Spleen (tissue), 11 donors: Measurements from ENCODE around the gene CD207. TPM values are rescaled to one million over a fixed set of nuclear protein-coding genes. Genes with fewer than 3 reads are reported as not detected.
A peak's percentile ranks its signal among the peaks of the same experiment; 100 is the strongest.

Experiments
- DNase-seq: peaks from one replicate; pipeline ENCODE4 v3.0.0-alpha.2; 2020
- H3K27ac ChIP-seq, 8 donors: fragments of 200-600 bp; sonication (generic) in 7 of 8; 1 replicate in 4 of 8; 2 replicates in 4 of 8; pipeline versions ENCODE4 v1.5.0 to v1.8.0; 2016 to 2021; ENCODE audit warnings: inconsistent platforms in 4 of 8, mild to moderate bottlenecking in 4 of 8, moderate library complexity in 1 of 8
- H3K27me3 ChIP-seq, 7 donors: fragments of 200-600 bp; sonication (generic) in 6 of 7; replicated peaks in 1 of 7; 1 replicate in 4 of 7; 2 replicates in 3 of 7; pipeline versions ENCODE4 v1.5.0 to v1.8.0; 2016 to 2021; ENCODE audit warnings: inconsistent platforms in 3 of 7, mild to moderate bottlenecking in 1 of 7
- H3K36me3 ChIP-seq, 6 donors: fragments of 200-600 bp; sonication (generic) in 5 of 6; 1 replicate in 4 of 6; 2 replicates in 2 of 6; pipeline versions ENCODE4 v1.5.0 to v1.8.0; 2016 to 2021; ENCODE audit warnings: inconsistent platforms in 2 of 6
- H3K4me1 ChIP-seq, 6 donors: fragments of 200-600 bp; sonication (generic) in 5 of 6; 1 replicate in 3 of 6; 2 replicates in 3 of 6; pipeline versions ENCODE4 v1.5.0 to v1.8.0; 2016 to 2021; ENCODE audit warnings: inconsistent platforms in 3 of 6
- H3K4me3 ChIP-seq, 8 donors: fragments of 200-600 bp; sonication (generic) in 7 of 8; 1 replicate in 4 of 8; 2 replicates in 4 of 8; pipeline versions ENCODE4 v1.5.0 to v1.8.0; 2016 to 2021; ENCODE audit warnings: inconsistent platforms in 4 of 8, mild to moderate bottlenecking in 4 of 8, moderate library complexity in 2 of 8
- H3K9me3 ChIP-seq, 8 donors: fragments of 200-600 bp; sonication (generic) in 7 of 8; 1 replicate in 4 of 8; 2 replicates in 4 of 8; pipeline versions ENCODE4 v1.5.0 to v1.8.0; 2016 to 2021; ENCODE audit warnings: inconsistent platforms in 4 of 8
- CTCF ChIP-seq, 11 experiments: fragments of 200-600 bp in 7 of 11; fragments of 450-650 bp in 4 of 11; sonication (generic) in 4 of 11; IDR thresholded peaks in 8 of 11; conservative IDR thresholded peaks in 3 of 11; 1 replicate in 7 of 11; 2 replicates in 4 of 11; pipeline versions ENCODE4 v1.4.0 to v1.8.0; 2016 to 2021; ENCODE audit warnings: antibody characterized with exemption in 11 of 11, inconsistent platforms in 4 of 11, mild to moderate bottlenecking in 1 of 11
- POLR2A ChIP-seq, 3 donors: fragments of 450-650 bp; IDR thresholded peaks; one replicate each; pipeline ENCODE4 v1.5.1; 2017; ENCODE audit warnings: antibody characterized with exemption in 3 of 3, mild to moderate bottlenecking in 1 of 3
- POLR2AphosphoS5 ChIP-seq, 3 donors: sonication (generic); formaldehyde crosslinking; IDR thresholded peaks; one replicate each; pipeline ENCODE4 v1.5.1; 2017; ENCODE audit warnings: antibody characterized with exemption in 3 of 3
- WGBS, 5 donors: extraction: QIAGEN DNeasy Blood & Tissue Kit in 3 of 5; methylation state at CpG; one replicate each; pipeline versions ENCODE4 v1.1.5 to v1.1.7; 2013 to 2018; 5-methylcytosine and 5-hydroxymethylcytosine counted together
- intact Hi-C: fragments of 100-400 bp; cut with DNase I; formaldehyde crosslinking; loops from one replicate; pipeline ENCODE4 v1.15.0; 2023; ENCODE audit warnings: low total_unique reads
- polyA plus RNA-seq, 3 donors: library from polyadenylated mRNA; stranded (reverse); fragments of 200-250 nt; gene quantifications; one replicate each; pipeline ENCODE4 v1.2.1, GENCODE V29; 2013
- total RNA-seq, 7 donors: library from RNA; depleted of rRNA in 3 of 7; stranded (reverse); fragments of >200 nt in 3 of 7; fragmentation: NEBNext Ultra II Directional in 4 of 7; extraction: Animal tissue kit (Norgen Biotek cat#: 25700) in 4 of 7; gene quantifications; one replicate each; pipeline versions ENCODE4 v1.1.0 to v1.2.1, GENCODE V29; 2016 to 2021
- donor health status: healthy with polysubstance abuse.
- donor health status: DM: no; HTN: no; CAD: no; lungs with moderate emphysema.
- donor health status: DM: no; HTN: no; CAD: no.
- donor health status: Bipolar disorder and iron deficiency.
- donor health status: healthy.
- donor health status: DM: no; HTN: no; CAD: no.
- donor health status: DM: yes; HTN: yes; CAD: no.

CD207 gene
- total and polyA plus RNA-seq, 10 donors: 0.05 to 0.76 (median 0.36) TPM; not detected in 6

GRCh38 chr2:70826696-70827350 lies 8.8 kb downstream of the CD207 start:
- 26 to 60% (median 43%) methylated on average over 4 of the region's 4 CpGs for WGBS, 5 donors
- no peaks in the 10 kb centered on the region for H3K9me3 ChIP-seq

GRCh38 chr2:70823249-70823648 lies 12.4 kb downstream of the CD207 start:
- intact Hi-C loops: no loop called here
- Histone ChIP-seq H3K27ac (no peak overlapping the region), H3K4me1 (peaks cover 0 to 19% (median 8%) of the 10 kb centered on the region in 6 donors), H3K9me3 (no peaks in the 10 kb centered on the region), H3K4me3 (no peak overlapping the region), H3K36me3 (no peaks in the 10 kb centered on the region), H3K27me3 (peaks cover 0 to 8% (median 0%) of the 10 kb centered on the region in 7 donors)
- 72 to 85% (median 72%) methylated on average over 5 of the region's 5 CpGs for WGBS, 5 donors
- DNase-seq: no peak
- TF ChIP-seq CTCF (IDR thresholded peaks at IDR 0.05 in 8 of 11, conservative IDR thresholded peaks at IDR 0.05 in 3 of 11) (no peak), POLR2AphosphoS5 (IDR thresholded peaks at IDR 0.05) (no peak), POLR2A (IDR thresholded peaks at IDR 0.05) (no peak)

More at GRCh38 chr2:70826696-70827350, 8.8 kb downstream of the CD207 start:
- H3K36me3 ChIP-seq: no peaks in the 10 kb centered on the region
- peaks cover 0 to 5% (median 0%) of the 10 kb centered on the region in 7 donors for H3K27me3 ChIP-seq
- H3K27ac ChIP-seq: peak overlapping the region in 4 of 8 donors; percentile 13 to 56 (median 30)
- no peak for DNase-seq
- H3K4me3 ChIP-seq: no peak overlapping the region
- peaks cover 0 to 33% (median 10%) of the 10 kb centered on the region in 6 donors for H3K4me1 ChIP-seq
- intact Hi-C loops: no loop called here
- TF ChIP-seq CTCF (IDR thresholded peaks at IDR 0.05 in 8 of 11, conservative IDR thresholded peaks at IDR 0.05 in 3 of 11) (no peak), POLR2AphosphoS5 (IDR thresholded peaks at IDR 0.05) (no peak), POLR2A (IDR thresholded peaks at IDR 0.05) (no peak)

GRCh38 chr2:70822843-70823242 lies 12.8 kb downstream of the CD207 start:
- DNase-seq: no peak
- no peak overlapping the region for H3K4me3 ChIP-seq
- no peaks in the 10 kb centered on the region for H3K36me3 ChIP-seq
- no peaks in the 10 kb centered on the region for H3K9me3 ChIP-seq
- intact Hi-C loops: no loop called here
- 59 to 85% (median 79%) methylated on average over 6 to 8 of the region's 8 CpGs for WGBS, 5 donors
- TF ChIP-seq POLR2A (IDR thresholded peaks at IDR 0.05) (no peak), CTCF (IDR thresholded peaks at IDR 0.05 in 8 of 11, conservative IDR thresholded peaks at IDR 0.05 in 3 of 11) (no peak), POLR2AphosphoS5 (IDR thresholded peaks at IDR 0.05) (no peak)
- peaks cover 0 to 14% (median 6%) of the 10 kb centered on the region in 6 donors for H3K4me1 ChIP-seq
- peaks cover 0 to 8% (median 0%) of the 10 kb centered on the region in 7 donors for H3K27me3 ChIP-seq
- H3K27ac ChIP-seq: no peak overlapping the region

GRCh38 chr2:70820499-70820898 lies 15.1 kb downstream of the CD207 start, which contains the start of gene CLEC4F:
CLEC4F (minus strand) TSS chr2:70820599; CDS start chr2:70820523, 76 bp downstream.
- Histone ChIP-seq H3K27me3 (peaks cover 0 to 8% (median 0%) of the 10 kb centered on the region in 7 donors), H3K27ac (no peak within 1 kb of the TSS), H3K4me1 (no peaks in the 10 kb centered on the region), H3K36me3 (no peaks in the 10 kb centered on the region), H3K4me3 (no peak within 1 kb of the TSS), H3K9me3 (no peaks in the 10 kb centered on the region)
- DNase-seq: no peak
- 62 to 83% (median 77%) methylated on average over 7 of the region's 7 CpGs for WGBS, 5 donors
- TF ChIP-seq POLR2A (IDR thresholded peaks at IDR 0.05): no peak
- intact Hi-C loops: no loop called here
